Adipose tissue (tissue), 3 donors: ENCODE results near the gene ABCA2. TPM values are rescaled to one million over a fixed set of nuclear protein-coding genes. Genes with fewer than 3 reads are reported as not detected.
A peak's percentile ranks its signal among the peaks of the same experiment; 100 is the strongest.

Experiments
- H3K27ac ChIP-seq: one replicate; pipeline ENCODE4 v1.5.1; 2013; ENCODE audit warnings: low read depth, low read length
- WGBS, 3 donors: extraction: QIAGEN DNeasy Blood & Tissue Kit; methylation state at CpG; one replicate each; pipeline ENCODE4 v1.1.7; 2013; 5-methylcytosine and 5-hydroxymethylcytosine counted together
- polyA plus RNA-seq, 3 donors: library from polyadenylated mRNA; stranded (reverse); fragments of 200-250 nt; gene quantifications; one replicate each; pipeline ENCODE4 v1.2.3, GENCODE V29; 2013
- donor health status: healthy with polysubstance abuse.
- donor health status: Bipolar disorder and iron deficiency.
- donor health status: healthy.

ABCA2 gene
- polyA plus RNA-seq, 3 donors: 15.8 to 42.9 (median 33.1) TPM

DNA sequence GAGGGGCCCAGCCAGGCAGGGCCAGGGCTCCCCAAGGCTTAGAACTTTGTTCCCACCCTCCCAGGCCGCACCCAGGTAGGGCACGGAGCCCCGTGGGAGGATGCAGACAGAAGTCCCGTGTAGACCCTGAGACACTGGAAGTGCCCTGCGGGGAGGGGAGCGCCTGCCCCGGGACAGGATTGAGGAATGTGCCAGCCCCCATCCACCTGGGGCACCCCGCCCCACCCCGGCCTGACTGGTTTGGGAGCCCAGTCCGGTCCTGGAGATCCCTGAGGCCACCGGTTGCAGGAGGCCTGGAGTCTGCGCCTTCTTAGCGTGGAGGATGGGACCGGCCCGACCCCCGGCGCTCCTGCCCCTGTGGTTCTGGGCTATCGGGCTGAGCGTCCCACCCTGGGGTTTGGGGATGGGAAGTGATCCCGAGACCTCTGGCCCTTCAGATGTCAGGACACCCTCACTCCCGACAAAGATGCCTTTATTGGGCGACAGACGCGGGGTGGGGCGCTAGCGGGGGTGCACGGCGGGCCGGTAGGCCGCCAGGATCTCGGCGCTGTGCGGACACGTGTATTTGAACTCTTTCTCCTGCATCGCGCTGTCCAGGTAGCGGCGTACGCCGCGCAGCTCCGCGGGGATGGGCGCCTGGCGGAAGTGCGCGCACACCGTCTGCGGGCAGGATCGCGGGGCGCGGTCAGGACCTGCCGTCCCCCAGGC lies 33.7 kb downstream of the ABCA2 start:
- WGBS, 3 donors: 67 to 72% (median 72%) methylated on average over 53 to 54 of the region's 54 CpGs

DNA sequence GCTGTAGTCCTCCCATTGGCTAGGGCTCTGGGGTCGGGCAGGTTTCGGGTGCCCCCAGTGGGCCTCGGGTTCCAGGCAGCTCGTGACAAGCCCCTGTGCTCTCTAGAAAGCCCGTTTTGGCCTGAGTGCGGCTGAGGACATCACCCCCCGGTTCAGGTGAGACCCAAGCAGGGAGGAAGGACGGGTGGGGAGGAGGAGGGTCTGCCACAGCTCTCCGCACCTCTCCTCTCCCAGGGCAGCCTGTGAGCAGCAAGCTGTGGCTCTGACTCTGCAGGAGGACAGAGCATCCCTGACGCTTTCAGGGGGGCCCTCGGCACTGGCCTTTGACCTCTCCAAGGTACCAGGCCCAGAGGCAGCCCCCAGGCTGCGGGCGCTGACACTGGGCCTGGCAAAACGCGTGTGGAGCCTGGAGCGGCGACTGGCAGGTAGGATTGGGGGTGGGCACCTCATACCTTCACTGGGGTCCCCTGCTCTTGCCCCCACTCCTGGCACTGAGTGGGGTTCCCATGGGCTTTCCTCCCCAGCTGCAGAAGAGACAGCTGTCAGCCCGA lies 35.1 kb downstream of the ABCA2 start:
- WGBS, 3 donors: 39 to 48% (median 43%) methylated on average over 17 to 18 of the region's 18 CpGs
- H3K27ac ChIP-seq: no peak overlapping the region

More for the DNA sequence above, 33.7 kb downstream of the ABCA2 start:
- no peak overlapping the region for H3K27ac ChIP-seq

- H3K27ac ChIP-seq: peak within 1 kb of the TSS; percentile 75
- 0 to 1% (median 1%) methylated on average over 73 to 92 of the region's 92 CpGs for WGBS, 3 donors
These were observed 35.8 kb downstream of the ABCA2 start, which contains the start of gene PAXX for GRCh38 chr9:136991993-136992818. Gene PAXX, plus strand, starts transcription at chr9:136992422. Its CDS starts 22 bp downstream, at chr9:136992444.

- no peak overlapping the region for H3K27ac ChIP-seq
- 76 to 83% (median 78%) methylated on average over 10 of the region's 10 CpGs for WGBS, 3 donors
These were observed 37.7 kb downstream of the ABCA2 start for GRCh38 chr9:136990242-136990911.

GRCh38 chr9:136988872-136989271 lies 39.2 kb downstream of the ABCA2 start:
- no peak overlapping the region for H3K27ac ChIP-seq
- 92 to 98% (median 97%) methylated on average over 4 of the region's 4 CpGs for WGBS, 3 donors

DNA sequence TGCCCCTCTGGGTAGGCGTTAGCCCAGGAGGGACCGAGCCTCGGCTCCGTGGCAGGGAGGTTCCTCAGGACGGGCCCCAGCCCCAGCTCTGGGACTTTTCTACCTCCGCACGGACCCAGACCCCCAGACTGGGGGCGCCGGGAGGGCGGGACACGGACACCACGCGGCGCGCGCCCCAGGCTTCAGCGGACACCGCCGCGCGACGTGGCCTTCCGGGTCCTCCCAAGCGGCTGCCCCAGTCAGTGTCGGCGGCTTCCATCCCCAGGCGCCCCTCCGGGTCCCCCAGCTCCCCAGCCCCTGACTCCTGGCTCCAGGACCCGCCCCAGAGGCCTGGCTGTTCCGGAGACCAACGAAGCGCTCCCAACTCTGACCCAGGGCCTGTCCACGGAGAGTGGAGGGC lies 42.2 kb downstream of the ABCA2 start:
- H3K27ac ChIP-seq: no peak overlapping the region
- 15 to 35% (median 29%) methylated on average over 30 to 33 of the region's 33 CpGs for WGBS, 3 donors

DNA sequence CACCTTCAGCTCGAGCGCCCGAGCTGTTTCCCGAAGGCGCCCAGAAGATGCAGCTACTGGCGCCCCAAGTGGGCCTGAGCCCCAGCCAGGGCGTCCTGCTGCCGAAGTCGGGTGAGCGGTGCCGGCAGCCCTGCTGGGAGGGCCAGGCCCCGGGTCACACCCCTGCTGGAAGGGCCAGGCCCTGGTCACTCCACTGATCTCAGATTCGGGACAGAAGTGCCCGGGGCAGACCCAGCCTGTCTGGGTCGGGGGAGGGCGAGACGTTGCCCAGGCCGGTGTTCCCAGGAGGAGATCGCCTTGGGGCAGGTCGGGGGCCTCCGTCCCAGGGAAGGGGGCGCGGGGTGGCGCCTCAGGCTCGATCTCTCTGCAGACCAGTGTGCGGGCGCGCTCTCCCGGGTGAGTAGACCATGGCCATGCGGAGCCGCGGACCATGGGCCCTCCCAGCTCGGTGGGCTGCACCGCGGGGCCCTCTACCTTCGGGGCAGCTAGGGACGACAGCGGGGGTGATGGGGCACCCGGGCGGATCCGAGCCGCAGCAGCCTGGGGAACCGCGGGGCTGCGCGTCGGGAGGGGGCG lies 42.9 kb downstream of the ABCA2 start:
- WGBS, 3 donors: 10 to 17% (median 12%) methylated on average over 42 to 48 of the region's 48 CpGs
- H3K27ac ChIP-seq: no peak overlapping the region

DNA sequence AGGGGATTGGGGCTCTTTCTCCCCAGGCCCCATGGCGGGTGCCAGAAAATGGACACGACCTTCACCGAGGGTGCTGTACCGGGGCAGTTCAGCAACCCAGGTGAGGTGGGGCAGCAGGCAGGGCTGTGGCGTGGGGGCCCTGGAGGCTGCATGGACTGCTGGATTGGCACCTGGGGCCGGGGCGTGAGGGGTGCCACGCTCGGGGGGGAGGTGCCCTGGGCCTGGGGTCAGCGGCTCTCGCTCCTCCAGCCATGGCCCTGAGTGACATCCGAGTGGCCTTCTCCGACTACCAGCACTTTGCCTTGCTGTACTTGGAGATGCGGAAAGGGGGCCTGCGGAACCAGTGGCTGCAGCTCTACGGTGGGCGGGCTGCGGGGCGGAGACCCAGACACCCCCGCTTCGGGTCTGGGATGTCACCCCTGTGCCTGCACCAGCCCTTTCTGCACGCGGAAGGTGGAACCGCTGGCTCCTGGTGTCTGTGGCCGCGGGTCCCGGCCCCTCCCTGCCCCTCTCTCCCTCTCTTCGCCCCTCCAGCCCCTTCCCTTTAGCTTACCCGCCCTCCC lies 43.5 kb downstream of the ABCA2 start:
- no peak overlapping the region for H3K27ac ChIP-seq
- 50 to 60% (median 52%) methylated on average over 24 to 29 of the region's 29 CpGs for WGBS, 3 donors

DNA sequence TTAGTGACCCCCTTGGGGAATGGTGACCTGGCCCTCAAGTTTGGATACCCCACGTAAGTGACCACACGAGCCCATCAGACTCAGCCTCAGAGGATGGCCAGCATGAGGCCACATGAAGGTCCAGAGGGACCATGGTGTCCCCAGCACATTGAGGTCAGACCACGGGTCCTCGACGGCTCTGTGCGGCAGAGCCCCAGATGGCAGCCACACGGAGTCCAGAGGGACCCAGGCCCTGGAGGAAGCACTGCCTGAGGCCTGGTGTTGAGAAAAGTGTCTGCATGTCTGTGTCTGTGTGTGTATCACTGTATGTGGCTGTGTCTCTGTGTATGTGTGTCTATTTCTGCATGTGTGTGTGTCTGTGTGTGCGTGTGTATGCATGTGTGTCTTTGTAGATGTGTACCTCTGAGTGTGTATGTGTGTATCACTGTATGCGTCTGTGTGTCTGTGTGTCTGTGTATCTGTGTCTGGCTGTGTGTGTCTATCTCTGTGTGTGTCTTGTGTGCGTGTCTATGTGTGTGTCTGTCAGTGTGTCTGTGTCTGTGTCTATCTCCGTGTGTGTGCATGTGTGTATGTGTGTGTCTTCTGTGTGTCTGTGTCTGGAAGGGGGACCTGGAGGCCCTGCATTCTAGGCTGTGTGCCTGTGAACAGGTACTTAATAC lies 44.3 kb downstream of the ABCA2 start:
- no peak overlapping the region for H3K27ac ChIP-seq
- WGBS, 3 donors: 78 to 84% (median 80%) methylated on average over 11 of the region's 11 CpGs

DNA sequence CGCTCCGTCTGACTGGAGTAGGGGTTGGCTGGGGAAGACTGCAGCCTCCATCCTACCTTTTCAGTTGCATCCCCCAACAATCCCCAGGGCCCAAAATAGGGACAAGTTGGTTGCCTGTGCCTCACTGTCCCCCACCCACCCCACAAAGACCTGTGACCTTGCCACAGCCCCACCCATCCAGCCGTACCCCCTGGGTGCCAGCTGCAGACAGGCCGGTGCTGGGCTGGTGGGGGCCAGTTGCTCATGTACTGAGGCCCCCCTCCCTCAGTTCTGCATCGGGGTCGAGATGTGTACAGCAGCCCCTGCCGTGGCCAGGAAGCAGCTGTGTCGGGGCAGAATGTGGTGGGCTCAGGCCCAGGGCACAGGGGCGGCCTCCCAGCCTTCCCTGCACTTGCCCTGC lies 44.9 kb downstream of the ABCA2 start:
- H3K27ac ChIP-seq: no peak overlapping the region
- WGBS, 3 donors: 65 to 82% (median 77%) methylated on average over 9 of the region's 9 CpGs

DNA sequence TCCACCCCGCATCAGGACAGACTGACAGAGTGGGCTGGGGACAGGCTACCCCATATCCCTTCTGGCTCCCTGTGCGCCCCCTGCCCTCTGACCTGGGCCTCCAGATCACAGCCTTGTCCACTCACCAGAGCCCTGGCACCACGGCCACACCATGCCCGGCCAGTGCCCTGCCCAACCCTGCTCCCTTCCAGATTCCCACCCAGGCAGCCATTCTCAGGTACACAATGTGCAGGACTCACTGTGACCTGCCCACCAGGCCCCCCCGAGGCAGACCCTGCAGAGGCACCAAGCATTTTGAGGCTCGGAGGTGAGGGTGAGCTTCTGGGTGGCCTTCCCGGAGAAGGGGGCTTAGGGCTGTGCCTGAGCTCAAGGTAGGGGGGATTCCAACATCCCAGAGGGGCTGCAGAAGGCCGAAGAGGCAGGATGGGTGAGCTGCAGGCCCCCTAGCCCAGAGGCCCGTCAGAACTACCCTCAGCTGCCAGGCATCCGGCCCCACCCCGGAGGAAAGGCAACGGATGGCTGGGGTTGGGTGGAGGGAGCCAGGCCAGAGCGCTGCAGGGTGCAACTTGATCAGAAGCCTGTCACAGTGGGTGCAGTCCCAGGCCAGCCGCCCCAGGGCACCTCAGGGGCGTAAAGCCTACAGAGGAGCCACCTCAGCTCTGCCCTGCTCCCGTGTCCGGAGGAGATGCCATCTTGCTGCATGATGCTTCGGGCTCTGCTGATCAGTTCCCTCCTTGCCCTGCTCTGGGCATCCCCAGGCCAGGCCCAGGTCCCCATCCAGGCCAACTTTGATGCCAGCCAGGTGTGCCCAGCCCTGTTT lies 45.6 kb downstream of the ABCA2 start, which contains the start of gene LCNL1:
LCNL1 (plus strand) TSS at position 762 of the 820 bp plus-strand sequence. CDS start 594 bp downstream, outside the sequence.
- no peak within 1 kb of the TSS for H3K27ac ChIP-seq
- WGBS, 3 donors: 79 to 88% (median 80%) methylated on average over 18 of the region's 18 CpGs

DNA sequence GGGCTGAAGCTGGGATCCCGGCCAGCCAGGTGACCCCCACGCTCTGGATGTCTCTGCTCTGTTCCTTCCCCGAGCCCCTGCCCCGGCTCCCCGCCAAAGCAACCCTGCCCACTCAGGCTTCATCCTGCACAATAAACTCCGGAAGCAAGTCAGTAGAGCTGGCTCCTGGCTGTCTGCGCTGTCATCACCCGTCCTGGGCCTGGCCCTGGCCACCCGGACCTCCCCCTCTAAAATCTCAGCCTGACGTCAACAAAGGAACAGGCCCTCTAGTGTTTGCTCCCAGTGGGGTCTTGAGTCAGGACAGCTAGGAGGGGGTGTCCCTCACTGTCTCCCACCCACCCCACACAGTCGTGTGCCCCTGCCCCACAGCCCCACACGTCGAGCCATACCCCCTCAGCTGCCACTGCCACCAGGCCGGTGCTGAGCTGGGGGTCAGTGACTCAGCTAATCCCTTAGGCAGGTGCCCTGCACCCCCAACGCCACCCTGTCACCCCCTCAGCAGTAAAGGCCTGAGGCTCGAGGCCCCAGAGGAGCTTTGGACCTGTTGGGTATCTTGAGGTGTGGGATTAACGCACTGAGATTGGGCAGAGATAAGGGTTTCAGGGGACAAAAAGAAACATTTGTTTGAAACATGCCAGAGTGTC lies 46.3 kb downstream of the ABCA2 start:
- no peak overlapping the region for H3K27ac ChIP-seq

DNA sequence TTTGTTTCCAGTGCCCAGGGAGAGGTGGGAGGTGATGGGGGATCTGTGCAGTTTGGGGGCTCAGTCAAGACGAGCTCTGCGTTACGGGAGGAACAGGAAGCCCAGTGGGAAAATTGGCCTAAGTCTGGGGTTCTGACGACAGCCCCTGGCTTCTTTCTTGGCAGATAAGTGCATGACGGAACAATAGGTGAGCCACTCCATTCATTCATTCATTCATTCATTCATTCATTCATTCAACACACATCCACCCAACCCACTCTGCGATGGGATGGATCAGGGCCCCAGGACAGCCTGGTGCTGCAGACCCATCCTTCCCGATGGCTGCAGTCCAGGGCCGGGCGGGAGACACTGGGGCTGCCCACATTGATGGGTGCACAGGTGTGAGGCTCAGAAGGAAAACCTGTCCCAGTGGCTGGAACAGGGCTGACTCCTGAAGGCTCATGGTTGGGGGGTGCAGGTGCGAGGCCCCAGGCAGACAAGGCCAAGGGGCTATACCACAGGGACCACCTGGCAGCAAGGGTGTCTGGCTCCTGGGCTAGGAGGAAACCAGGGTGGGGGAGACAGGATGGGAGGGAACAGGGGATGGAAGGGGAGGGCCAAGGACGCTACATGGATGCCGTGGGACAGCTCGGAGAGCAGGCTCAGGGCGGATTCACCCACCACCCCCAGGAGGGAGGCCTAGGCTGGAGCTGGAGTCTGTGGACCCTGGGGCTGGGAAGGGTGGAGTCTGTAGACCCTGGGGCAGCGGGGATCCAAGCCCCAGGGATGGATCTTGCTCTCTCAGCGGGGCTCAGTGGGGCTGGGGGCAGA lies 47.2 kb downstream of the ABCA2 start:
- WGBS, 3 donors: 82 to 90% (median 87%) methylated on average over 16 of the region's 16 CpGs
- H3K27ac ChIP-seq: no peak overlapping the region

More for the DNA sequence above, 46.3 kb downstream of the ABCA2 start:
- WGBS, 3 donors: 59 to 74% (median 60%) methylated on average over 15 to 17 of the region's 17 CpGs

DNA sequence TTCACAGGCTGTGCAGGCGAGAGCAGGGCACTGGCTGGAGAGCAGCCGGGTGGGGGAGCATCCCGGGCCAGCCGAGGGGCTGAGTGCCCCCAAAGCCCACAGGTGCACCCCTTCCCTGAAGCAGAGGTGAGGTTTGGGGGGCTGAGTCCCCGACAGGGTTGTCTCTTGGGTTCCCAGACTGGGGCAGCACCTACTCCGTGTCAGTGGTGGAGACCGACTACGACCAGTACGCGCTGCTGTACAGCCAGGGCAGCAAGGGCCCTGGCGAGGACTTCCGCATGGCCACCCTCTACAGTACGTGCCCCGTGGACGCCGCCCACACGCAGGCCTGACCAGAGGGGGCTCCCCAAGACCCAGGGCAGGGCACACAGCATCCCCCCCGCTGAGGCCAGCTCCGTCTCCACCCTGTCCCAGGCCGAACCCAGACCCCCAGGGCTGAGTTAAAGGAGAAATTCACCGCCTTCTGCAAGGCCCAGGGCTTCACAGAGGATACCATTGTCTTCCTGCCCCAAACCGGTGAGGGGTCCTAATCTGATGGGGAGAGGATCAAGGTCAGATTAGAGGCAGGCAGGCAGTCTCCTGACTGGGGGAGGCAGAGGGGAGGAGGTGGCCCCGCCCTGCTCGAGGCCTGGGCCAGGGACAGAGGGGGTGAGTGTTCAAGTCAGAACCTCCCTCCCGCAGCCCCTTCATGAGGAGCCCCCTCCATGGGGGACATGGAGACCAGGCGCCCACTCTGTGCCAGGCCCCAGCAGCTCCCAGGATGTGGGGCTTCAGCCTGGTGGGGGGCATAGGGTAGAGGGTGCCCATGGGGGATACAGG lies 48.1 kb downstream of the ABCA2 start:
- 84 to 90% (median 89%) methylated on average over 26 of the region's 26 CpGs for WGBS, 3 donors
- H3K27ac ChIP-seq: no peak overlapping the region
